GM19328 (cell line): Measurements from ENCODE around the gene SSH3.
A peak's percentile ranks its signal among the peaks of the same experiment; 100 is the strongest.

ENCODE experiments used
- ATAC-seq: cut with Tn5 transposase; IDR thresholded peaks from one replicate; pipeline ENCODE4 v1.9.1; 2021; ENCODE audit warnings: mild to moderate bottlenecking, moderate library complexity; ENCODE audit not compliant: unreplicated experiment

Gene SSH3

DNA sequence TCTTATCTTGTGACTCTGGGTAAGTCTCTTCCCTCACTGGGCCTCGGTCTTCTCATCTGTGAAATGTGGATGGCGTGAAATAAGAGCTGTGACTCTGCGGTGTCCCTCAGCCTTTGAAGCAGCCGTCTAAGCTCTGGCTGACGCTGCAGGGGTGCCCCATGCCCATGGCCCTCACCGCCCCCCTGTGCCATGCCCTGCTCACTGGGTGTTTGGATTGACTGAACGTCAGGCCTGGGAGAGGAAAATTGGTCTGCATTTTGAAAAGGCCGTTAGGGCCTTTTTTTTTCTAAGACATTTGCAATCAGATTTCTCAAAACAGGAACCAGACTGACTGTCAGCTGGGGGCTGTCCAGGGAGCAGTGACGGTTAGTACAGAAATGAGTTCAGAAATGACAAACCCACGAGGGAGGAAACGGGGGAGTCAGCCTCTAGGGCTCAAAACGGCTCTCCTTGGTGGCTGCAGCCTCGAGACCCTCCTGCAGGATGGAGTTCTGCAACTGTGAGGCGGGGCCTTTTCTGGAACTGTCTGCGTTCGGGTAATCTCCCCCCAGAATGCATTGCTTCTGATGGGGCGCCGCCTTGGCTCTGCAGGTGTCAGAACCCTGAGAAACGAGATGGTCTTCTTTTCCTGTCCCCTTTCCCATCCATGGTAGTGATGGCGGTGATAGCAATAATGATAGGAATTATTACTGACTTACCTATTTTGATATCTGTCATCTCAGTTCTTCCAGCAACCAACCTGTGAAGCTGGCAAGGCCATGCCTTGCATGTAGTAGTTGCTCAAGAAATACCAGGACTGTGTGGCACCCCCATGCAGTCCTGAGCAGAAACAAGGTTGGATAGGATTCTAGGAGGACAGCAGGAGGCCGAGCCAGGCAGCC, 35.0 kb upstream of the SSH3 start:
- no peak for ATAC-seq

DNA sequence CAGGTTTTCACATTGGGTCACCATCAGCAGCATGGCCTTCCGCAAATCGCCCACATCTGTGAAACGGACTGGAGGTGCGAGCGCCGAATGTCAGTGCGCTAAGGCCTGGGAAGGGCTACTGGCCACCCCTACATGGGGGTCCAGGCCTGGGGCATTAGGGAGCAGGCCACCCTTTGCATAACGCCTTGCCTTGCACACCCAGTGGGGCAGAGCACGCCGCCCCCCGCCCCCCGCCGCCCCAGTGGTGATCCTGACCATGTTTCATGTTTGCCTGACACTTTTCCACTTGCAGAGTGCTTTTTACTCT, 34.4 kb upstream of the SSH3 start:
- ATAC-seq: no peak

DNA sequence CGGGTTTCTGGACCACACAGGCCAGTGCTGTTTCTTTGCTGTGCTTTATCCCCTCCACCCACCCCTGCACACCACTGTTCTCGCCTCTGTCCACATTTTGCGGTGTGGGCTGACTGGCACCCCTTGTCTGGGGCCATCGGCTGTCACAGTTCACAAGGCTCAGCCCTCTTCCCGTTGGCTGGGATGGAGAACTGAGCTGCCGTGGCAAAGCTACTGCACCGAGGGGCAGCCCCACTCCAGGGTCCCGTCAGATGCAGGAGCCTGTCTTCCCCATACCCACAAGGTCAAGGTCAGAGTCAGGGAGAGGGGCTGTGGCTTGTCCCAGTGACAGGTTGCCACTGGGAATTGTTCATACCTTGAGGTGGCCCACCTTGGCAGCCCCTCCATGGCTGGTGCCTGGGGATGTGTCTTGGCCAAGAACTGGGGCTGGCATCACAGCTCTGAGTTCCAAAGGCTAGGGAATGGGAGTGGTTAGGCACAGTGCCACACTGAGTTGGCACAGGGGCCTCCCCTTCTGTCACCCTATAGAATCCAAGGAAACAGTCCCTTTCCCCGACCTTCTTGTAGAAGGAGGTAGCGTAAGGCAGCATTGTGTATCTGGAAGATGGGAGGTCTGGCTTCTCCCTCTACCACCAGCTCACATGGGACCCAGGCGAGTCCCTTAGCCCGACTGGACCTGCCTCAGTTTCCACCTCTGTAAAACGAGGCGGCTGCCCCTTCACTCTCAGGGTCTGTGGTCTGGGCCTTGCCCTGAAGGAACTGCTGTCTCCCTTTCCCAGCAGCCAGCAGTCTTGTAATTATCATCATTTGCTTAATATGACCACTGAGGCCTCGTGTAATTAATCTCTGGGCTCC, 33.7 kb upstream of the SSH3 start:
- ATAC-seq: no peak

DNA sequence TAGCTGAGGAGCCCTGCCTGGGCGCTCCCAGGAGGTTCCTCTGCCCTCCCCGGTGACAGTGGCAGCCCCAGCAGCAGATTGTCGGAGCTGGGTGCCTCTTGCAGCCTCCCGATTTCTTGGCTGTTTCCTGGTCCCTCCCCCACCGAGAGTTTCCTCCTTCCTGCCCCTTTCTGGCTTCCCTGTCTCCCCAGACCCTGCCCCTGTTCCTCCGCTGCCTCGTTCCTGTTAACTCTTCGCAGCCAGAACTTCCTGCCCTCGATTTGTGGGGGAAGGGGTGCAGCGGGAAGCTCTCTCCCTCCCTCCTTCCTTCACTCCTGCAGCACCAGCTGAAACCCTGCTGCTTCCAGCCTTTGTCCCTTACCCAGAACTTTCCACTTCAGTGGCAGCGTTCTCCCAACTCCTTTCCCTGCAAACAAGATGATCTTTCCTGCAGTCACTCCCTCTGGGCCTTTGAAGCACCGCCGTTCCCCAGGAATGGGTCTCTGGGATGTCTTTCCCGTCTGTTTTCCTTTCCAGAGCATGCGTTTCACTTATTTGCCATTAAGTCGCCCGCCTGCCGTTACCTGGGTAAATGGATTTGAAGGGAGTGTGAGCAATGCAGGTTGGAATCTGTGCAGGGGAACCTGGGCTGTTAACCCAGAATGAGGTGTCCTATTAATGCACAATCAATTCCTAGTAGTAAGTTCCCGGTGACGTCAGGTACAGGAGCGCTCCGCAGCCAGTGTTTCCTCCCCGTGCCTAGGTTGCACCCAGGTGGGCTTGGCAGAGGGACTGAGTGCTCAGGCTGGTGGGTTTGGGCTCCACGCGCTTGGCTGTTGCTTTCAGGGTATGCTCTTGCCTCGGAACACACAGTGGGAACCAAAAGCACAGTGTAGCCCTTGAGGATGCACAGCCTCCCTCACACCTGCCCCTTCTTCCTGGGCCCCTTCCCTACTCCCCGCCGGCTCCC, 32.8 kb upstream of the SSH3 start:
- no peak for ATAC-seq

DNA sequence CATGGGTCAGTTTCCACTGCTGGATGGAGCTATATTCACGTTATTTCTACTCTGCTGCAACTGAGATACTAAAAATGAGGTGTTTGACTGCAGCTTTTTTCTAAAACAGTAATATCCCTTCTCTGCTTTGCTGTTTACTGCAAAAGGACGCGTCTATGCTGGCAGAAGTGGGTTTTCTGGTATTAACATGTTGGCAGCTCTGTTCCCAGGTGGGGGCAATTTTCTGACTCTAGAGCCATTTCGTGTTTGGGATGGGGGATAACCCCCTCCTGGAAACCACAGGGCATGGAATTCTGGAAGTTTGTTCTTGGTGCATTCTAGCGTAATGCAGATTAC, 32.2 kb upstream of the SSH3 start:
- no peak for ATAC-seq

DNA sequence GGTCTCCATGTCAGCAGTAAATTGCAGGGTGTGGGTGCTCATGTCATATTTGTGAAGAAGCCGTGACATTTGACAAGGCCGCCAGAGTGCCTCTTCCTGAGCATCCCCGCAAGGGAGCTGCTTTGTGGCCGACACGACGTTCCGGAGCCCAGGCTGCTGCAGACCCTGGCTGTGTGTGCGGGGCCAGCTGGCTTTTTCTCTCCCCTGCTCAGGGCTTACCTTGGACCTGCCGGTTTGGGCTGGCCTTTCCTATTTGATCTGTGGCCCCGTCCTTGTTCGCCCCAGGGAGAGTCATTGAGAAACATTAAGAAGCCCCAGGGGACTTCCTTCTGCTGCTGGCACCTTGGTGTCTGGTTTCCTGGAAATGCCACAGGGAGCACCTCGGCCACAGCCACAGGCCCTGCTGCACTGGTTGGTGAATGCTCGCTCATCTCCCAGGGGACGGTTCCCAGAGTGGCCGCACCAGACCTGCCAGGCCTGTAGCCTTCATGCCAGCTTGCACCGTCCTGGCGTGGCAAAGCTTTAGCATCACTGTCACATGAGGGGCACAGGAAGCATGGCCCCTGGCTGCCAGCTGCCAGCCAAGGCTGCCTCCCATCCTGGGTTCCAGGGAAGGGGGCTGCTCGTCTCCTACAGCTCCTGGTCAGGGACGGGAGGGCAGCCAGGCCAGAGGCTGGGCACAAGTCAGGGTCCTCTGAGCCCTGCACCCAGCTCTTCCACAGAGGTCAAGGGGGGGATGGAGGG, 31.6 kb upstream of the SSH3 start:
- ATAC-seq: no peak

DNA sequence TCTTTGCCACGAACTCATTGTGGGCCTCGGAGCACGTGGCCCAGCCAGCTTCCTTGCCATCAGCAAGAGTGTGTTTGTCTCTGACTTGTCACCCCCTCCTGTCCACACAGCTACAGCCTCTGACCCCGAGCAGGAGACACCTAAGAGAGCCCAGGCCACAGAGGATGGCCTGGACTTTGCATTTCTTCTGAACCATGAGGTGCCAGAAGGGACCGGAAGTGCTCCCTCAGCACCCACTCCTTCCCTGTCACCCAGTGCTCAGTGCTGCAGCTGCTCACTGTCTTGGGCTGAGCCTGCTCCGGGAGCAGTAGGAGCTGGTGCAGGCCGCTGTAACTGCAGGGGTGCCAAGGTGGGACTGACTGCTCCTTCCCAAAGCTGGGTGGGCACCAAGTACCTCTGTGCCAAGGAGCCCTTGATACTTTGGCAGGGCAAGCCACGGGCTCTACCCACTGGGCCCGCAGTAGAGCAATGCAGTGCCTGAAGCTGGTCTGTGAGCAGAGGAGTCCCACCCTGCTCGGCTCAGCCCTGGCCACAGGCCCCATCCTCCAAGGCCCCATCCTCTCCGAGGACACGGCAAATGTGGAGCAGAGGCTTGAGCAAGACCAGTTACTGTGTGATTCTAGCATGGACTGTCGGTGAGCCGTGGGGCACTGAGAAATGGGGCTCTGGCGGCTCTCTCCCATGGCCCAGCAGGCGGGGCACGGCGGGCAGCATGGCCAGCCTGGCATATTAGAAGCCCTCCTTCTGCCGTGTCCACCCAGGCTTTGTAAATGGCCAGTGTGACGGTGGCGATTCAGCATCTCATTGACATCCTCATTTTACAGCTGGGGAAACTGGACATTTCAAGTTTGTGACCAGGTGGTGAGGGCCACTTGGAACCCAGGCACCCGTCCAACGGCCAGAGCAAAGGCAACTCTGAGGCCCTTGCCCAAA, 30.7 kb upstream of the SSH3 start:
- no peak for ATAC-seq

DNA sequence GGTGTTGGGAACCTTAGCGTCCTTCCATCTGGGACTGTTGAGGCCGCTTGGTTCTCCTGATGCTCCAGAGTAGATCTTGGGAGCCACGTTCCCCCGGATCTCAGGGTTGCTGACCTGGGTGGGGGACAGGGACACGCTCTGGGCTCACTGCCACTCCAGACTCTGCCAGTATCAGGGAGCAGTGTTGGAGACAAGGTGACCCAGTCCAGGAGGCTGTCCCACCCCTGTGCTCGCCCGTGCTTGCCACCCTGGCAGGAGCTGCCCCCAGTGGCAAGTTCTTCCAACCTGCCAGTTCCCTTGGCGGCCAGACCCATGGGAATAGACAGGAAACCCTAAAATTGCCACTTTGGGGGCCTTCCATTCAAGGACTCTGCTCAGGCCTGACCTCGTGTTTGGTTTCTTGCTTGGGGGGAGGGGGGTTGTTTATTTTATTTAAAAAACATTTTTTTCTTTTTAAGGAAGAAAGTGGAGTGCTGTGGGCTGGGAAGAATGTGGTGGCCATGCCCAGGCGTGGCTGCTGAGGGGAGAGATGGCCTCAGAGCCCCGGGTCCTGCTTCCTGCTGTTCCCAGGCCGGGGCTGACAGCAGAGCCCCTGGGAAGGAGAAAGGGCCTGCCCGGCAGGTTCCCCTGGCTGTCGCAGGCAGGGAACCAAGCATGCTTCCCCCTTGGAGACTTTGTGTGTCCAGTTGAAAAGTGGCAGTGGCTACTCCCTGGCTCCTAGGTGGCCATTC, 29.9 kb upstream of the SSH3 start:
- ATAC-seq: no peak

DNA sequence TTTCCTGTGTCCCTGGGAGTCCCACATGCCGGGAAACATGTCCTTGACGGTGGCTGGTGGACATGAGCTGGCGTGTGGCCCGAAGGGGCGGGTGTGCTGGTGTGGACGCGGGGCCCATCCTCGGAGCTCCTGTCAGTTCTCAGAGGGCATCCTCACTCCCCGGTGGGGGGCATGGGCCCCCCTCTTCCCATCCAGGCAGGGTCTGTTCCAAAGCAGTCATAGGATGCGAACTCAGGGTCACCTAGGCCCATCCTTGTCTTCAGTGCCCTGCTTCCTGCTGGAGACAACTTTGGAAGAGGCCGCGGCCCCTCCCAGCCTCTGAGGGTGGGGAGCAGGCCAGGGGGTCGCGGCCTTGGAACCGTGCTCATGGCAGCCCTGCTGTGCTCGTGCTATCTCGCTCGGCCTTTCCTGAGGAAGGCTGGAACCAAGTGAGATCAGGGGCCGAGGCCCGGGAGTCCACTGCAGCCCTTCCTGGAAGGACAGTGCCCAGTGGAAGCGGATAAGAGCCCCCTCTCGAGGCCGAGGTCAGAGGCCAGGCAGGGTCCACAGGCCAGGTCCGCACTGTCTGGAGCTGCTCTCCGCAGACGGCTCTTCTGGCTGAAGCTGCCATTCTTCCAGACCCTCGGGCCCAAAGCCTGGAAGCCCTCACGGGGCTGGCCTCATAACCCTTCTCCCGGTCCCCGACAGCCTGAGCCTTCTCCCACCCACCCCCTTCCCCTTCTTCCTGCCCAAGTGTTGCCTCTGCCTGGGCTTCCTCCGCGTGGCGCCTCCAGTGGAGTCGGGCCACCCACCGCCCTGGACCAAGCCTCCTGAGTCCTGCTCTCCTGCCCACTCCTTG, 28.3 kb upstream of the SSH3 start:
- ATAC-seq: no peak

DNA sequence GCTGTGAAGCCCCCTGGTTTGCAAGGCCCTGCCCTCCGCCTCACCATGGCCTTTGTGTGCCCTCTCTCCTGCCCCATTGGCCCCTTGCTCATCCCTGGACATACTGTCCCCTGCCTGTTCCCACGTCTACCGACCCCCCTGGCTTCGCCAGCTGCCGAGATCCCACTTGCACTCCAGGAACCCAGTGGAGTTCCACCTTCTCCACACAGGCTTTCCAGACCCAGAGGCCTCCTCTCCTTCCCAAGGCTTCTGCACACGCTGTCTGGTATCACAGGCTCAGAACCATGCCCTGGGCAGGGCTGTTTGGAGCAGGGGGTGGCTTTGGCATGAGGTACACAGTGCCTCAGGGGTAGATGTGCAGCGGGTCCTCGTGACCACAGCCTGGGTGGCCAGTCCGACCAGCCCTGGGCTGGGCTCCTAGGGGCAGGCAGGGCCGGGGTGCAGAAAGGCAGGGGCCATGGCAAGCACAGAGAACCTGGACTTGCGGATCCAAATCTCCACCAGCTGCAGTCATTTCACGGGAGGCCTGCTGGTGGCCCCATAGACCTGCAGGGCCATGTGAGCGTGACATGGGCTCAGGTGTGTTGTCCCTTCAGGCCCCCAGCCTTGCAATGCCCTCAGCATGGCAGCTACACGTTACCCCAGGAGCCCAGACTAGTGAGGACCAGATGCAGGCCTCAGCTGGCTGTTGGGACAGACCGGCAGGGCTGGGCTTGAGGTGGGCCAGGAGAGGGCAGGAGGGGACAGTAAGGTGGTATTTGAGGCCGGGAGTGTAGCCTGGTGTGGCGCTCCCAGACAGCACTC, 27.5 kb upstream of the SSH3 start:
- ATAC-seq: no peak

DNA sequence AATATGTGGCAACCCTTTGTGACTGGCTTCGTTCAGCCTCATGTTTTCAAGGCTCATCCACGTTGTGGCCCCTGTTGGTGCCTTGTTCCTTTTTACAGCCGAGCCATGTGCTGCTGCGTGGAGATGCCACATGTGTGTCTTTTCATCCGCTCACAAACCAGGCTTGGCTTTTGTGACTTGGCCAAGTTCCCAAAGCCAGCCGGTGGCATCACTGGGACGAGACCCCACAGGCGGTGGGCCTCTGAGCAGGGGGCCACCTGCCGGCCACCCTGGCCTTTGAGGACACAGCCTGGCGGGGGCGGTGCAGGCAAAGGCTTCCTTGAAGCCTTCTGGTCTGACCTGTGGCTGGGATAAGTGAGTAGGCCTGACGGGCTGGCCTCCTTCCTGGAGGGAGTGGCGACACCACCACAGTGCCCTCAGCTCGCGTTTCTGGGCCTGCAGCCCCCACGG, 26.5 kb upstream of the SSH3 start:
- ATAC-seq: peak; percentile 2

DNA sequence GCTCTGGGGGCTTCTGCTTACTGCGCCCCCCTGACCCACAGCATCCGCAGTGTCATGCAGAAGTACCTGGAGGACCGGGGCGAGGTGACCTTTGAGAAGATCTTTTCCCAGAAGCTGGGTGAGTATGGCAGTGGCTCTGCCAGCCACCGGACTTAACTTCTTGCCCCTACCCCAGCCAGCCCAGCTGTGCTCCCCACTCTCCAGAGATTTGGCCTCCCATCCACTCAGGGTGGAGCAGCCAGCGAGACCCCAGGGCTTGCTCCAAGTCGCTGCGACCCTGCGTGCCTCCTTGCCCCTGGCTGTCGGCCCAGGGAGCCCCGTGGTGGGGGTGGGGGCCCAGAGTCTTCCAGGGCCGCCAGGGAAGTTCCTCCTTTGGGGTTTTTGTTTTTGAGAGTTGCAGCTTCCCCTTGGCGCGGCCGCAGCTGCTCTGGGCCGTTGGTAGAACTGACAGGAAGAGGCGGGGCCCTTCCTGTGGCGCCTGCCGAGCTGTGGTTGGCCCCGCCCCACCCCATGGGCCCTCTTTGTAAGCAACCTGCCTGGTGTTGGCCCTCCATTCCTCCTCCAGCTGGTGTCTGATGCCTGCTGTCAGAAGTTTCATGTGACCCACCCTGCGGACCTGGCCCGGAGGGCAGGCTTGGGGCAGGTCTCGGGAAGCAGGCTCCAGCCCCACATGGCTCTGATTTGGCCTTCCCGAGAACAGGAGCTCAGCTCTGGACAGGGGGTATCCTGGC, 25.9 kb upstream of the SSH3 start:
- ATAC-seq: peak; percentile 86

DNA sequence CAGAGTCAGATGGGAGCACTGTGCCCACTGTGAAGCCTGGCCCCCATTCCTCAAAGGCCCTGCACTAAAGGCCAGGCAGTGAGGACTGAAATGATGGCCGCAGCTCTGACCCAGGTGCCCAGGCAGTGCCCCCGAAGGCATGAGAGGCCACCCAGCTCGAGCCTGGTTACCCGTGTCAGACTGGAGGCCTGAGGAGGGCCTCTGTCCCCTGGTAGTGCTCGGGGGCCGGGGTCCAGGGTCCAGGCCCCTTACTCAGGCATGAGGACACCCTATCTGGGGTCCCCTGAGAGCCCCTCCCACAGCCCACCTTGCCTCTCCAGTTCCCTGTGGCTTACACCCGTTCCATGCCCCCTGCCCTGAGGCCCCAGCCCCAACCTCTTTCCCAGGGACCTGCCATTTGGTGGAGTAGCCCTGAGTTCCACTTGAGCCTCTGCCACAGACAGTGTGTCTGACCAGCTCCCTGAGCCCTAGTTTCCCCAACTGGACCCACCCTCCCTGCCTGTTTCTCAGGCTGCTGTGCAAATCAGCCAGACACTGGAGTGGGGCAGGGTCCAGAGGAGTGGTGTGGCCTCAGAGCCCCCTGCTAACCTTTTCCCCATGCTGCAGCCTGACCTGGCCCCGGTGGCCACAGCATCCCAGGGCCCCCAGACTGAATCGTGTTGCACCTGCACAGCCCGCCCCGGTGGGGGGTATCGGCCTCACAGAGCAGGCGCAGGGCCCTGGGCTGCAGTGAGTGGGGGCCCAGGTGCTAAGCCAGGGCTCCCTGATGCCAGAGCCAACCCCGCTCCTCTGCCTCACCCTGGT, 25.0 kb upstream of the SSH3 start:
- ATAC-seq: no peak

DNA sequence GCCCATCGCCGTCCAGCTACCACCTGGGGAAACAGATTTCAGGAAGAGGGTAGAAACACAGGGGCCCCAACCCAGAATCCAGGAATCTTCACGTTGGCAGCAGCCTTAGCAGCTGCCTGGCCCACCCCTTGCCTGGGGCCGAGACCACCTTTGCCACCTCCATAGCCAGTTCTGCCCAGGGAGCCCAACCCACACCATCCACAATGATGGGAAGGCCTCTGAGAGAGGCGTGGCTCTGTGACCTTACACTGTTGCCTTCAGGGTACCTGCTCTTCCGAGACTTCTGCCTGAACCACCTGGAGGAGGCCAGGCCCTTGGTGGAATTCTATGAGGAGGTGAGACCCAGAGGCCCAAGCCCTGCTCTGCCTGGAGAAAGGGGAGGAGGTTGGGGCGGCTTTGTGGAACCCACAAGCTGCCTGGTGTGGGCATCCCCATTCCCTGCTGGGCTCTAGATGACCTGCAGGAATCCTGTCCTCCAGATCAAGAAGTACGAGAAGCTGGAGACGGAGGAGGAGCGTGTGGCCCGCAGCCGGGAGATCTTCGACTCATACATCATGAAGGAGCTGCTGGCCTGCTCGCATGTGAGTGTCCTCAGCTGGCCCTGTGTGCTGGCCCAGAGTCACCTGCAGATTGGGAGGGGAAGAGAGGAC, 24.3 kb upstream of the SSH3 start:
- ATAC-seq: no peak
